Neural crest cell (in vitro differentiated cells): Measurements from ENCODE around the gene AKT2. TPM values are rescaled to one million over a fixed set of nuclear protein-coding genes. Genes with fewer than 3 reads are reported as not detected.

Experiments
- DNase-seq: peaks from one replicate; pipeline ENCODE4 v3.0.0; 2021; ENCODE audit warnings: low read depth, mixed read lengths, low spot score
- H3K27ac Mint-ChIP-seq: one replicate; pipeline ENCODE4 v1.8.0; 2021; ENCODE audit warnings: mild to moderate bottlenecking, mixed read lengths; ENCODE audit not compliant: unreplicated experiment
- H3K27me3 Mint-ChIP-seq: 2 replicates; pipeline ENCODE4 v1.8.0; 2021; ENCODE audit warnings: low read depth, mild to moderate bottlenecking, mixed read lengths
- H3K36me3 Mint-ChIP-seq: 2 replicates; pipeline ENCODE4 v1.8.0; 2021; ENCODE audit warnings: low read depth, mild to moderate bottlenecking, mixed read lengths
- H3K4me1 Mint-ChIP-seq: 2 replicates; pipeline ENCODE4 v1.8.0; 2021; ENCODE audit warnings: mixed read lengths
- H3K4me3 Mint-ChIP-seq: one replicate; pipeline ENCODE4 v1.8.0; 2021; ENCODE audit warnings: mild to moderate bottlenecking, mixed read lengths
- H3K9me3 Mint-ChIP-seq: 2 replicates; pipeline ENCODE4 v1.8.0; 2021; ENCODE audit warnings: mixed read lengths
- CTCF ChIP-seq: fragments of 200-600 bp; sonication (generic); conservative IDR thresholded peaks from 2 replicates; pipeline ENCODE4 v1.5.0; 2021; ENCODE audit warnings: antibody characterized with exemption, mild to moderate bottlenecking
- total RNA-seq: library from RNA; stranded (reverse); gene quantifications from 2 replicates; pipeline ENCODE4 v1.2.1, GENCODE V29; 2021

The AKT2 gene
- total RNA-seq, 1 donor from 2014 or later = 147 TPM

DNA sequence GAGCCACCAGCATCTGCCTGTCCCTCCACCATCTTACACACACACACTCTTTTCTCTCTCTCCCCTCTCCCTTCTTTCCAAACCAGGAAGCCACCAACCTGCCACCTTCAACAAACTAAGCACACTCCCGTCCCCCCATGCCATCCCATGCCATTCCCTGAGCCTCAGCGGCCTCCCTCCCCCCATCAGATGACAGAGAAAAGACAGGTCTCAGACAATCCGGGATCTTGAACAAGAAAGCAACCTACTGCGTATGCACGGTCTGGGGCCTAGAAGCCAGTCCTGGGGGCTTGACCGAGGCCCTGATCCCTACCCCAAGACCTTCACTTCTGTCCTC lies 19.4 kb downstream of the AKT2 start:
- Mint-ChIP-seq H3K27ac (peak overlapping the region; percentile 89), H3K4me3 (no peak overlapping the region), H3K27me3 (no peaks in the 10 kb centered on the region), H3K9me3 (no peaks in the 10 kb centered on the region), H3K36me3 (no peaks in the 10 kb centered on the region), H3K4me1 (no peaks in the 10 kb centered on the region)
- no peak for DNase-seq
- TF ChIP-seq CTCF = no peak

DNA sequence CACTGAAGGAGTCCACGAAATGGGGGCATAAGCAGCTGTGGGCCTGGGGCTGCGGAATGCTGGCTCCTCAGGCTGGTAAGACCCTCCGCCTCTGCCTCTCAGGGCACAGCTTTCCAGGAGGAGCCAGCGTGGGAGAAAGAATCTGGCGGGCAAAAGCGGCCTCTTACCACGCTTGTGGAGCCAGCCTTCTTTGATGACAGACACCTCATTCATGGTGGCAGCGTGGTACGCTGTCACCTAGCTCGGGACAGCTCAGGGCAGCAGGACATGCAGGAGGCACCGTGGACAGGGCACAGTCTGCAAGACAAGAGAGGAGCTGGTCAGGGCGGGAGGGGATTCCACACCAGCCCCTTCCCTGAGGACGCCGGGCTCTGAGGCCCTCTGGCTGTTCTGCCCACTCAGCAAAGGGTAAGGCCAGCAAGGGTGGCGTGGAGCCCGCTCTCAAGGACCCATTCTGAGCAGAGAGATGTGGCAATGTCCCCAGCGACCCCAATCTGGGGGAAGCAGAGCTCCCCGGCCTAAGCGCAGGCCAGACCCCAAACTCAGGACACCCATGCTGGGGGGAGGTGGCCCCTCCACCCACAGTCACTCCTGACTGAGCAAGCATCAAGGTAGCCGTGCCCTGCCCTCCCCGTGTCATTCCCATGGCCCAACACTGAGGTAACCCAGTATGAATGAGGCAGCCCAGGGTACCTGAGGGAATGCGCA lies 19.9 kb downstream of the AKT2 start:
- TF ChIP-seq CTCF = no peak
- H3K4me3 Mint-ChIP-seq = no peak overlapping the region
- no peaks in the 10 kb centered on the region for H3K36me3 Mint-ChIP-seq
- H3K27ac Mint-ChIP-seq = no peak overlapping the region
- no peaks in the 10 kb centered on the region for H3K27me3 Mint-ChIP-seq
- no peaks in the 10 kb centered on the region for H3K4me1 Mint-ChIP-seq
- no peak for DNase-seq
- H3K9me3 Mint-ChIP-seq = no peaks in the 10 kb centered on the region

- TF ChIP-seq CTCF = no peak
- Mint-ChIP-seq H3K4me1 (no peaks in the 10 kb centered on the region), H3K4me3 (no peak overlapping the region), H3K9me3 (no peaks in the 10 kb centered on the region), H3K27me3 (no peaks in the 10 kb centered on the region), H3K36me3 (no peaks in the 10 kb centered on the region), H3K27ac (peak overlapping the region; percentile 35)
- no peak for DNase-seq
Observed at GRCh38 chr19:40264314-40265054, 20.7 kb downstream of the AKT2 start.

- no peak for DNase-seq
- Mint-ChIP-seq H3K4me3 (no peak overlapping the region), H3K27ac (no peak overlapping the region), H3K9me3 (no peaks in the 10 kb centered on the region), H3K36me3 (no peaks in the 10 kb centered on the region), H3K27me3 (no peaks in the 10 kb centered on the region), H3K4me1 (no peaks in the 10 kb centered on the region)
- no peak for TF ChIP-seq CTCF
Observed at GRCh38 chr19:40263440-40264313, 21.5 kb downstream of the AKT2 start.

GRCh38 chr19:40262422-40262821 lies 22.7 kb downstream of the AKT2 start:
- no peak for DNase-seq
- H3K9me3 Mint-ChIP-seq = no peaks in the 10 kb centered on the region
- no peak overlapping the region for H3K27ac Mint-ChIP-seq
- no peaks in the 10 kb centered on the region for H3K27me3 Mint-ChIP-seq
- TF ChIP-seq CTCF = no peak
- no peaks in the 10 kb centered on the region for H3K4me1 Mint-ChIP-seq
- H3K36me3 Mint-ChIP-seq = peaks cover 2% of the 10 kb centered on the region
- no peak overlapping the region for H3K4me3 Mint-ChIP-seq
